C4-2B (cell line): Measurements from ENCODE around the gene LIX1.

Experiments
- H3K27ac ChIP-seq: fragments of 450-650 bp; 2 replicates; pipeline ENCODE4 v1.5.1; 2017
- ZFX ChIP-seq: fragments of 450-650 bp; IDR thresholded peaks from 2 replicates; pipeline ENCODE4 v1.6.1; 2017
- TF ChIP-seq, protein P1 (sequence below): fragments of 450-650 bp; conservative IDR thresholded peaks from 2 replicates; pipeline ENCODE4 v1.5.1; 2017; ENCODE audit warnings: mild to moderate bottlenecking

The LIX1 gene

DNA sequence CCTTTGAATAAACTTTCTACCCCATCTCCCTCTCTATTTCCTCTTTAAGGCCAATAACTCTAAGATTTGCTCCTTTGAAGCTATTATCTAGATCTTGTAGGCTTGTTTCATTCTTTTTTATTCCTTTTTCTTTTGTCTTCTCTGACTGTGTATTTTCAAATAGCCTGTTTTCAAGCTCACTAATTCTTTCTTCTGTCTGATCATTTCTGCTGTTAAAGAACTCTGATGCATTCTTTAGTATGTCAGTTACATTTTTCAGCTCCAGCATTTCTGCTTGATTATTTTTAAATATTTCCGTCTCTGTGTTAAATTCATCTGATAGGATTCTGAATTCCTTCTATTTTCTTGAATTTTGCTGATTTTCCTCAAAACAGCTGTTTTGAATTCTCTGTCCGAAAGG is 15.3 kb upstream of the LIX1 start:
- H3K27ac ChIP-seq = no peak overlapping the region
- TF ChIP-seq, protein P1, sequence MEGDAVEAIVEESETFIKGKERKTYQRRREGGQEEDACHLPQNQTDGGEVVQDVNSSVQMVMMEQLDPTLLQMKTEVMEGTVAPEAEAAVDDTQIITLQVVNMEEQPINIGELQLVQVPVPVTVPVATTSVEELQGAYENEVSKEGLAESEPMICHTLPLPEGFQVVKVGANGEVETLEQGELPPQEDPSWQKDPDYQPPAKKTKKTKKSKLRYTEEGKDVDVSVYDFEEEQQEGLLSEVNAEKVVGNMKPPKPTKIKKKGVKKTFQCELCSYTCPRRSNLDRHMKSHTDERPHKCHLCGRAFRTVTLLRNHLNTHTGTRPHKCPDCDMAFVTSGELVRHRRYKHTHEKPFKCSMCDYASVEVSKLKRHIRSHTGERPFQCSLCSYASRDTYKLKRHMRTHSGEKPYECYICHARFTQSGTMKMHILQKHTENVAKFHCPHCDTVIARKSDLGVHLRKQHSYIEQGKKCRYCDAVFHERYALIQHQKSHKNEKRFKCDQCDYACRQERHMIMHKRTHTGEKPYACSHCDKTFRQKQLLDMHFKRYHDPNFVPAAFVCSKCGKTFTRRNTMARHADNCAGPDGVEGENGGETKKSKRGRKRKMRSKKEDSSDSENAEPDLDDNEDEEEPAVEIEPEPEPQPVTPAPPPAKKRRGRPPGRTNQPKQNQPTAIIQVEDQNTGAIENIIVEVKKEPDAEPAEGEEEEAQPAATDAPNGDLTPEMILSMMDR = no peak
- TF ChIP-seq ZFX = no peak

DNA sequence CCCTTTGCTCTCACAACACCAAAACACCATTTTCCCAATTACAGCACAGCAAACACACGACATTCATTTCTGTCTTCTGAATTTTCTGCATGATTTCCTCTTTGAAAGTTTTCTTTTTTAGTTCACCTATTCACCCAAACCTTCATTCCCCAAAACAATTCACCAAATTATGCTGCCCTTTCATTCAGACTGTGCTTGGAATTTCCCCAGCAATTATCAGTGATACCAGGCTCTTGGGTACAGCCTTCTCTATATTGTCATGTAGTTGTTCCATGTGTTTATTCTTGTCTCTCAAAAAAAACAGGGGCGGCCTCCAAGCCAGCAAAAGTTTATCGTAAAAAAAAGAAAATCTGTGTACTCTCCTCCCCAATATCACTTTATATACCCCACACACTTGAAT is 9.0 kb upstream of the LIX1 start:
- TF ChIP-seq ZFX = no peak
- TF ChIP-seq, protein P1 = no peak
- no peak overlapping the region for H3K27ac ChIP-seq

DNA sequence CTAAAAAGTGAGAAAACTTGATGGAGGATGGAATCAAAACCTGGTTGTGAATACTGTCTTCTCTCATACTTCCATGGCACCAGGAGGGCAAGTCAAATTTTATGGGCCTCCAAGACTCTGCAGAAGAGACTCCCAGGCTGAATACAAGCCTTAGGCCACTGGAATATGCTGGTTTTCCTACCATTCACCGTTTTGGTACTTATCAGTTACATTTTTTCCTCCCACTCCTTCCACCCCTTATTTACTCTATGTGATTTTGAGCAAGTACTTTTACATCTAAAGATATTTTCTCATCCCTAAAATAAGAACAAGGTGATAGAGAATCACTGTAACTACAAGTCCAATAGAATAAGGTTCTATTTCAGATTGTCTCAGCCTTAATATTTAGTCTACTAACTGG is 8.0 kb upstream of the LIX1 start:
- no peak overlapping the region for H3K27ac ChIP-seq
- TF ChIP-seq ZFX = no peak
- TF ChIP-seq, protein P1 = no peak

DNA sequence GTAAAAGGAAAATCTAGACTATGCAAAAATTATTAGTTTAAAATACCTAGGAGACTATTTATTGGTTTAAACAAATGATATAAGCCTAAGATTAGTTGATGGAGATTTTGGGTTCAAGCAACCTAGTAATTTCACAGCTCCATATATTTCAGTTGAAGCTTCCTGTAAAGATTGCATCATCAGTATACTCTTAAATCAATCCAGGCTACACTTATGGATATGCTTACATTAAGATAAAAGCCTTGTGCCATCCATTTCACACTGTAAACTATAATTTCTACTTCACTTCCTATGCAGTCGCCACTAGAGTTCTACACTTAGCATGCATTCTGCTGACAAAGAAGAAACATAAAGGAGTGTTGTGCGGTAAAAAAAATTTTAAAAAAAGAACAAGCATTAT is 7.3 kb upstream of the LIX1 start:
- TF ChIP-seq ZFX = no peak
- TF ChIP-seq, protein P1 = no peak
- no peak overlapping the region for H3K27ac ChIP-seq

DNA sequence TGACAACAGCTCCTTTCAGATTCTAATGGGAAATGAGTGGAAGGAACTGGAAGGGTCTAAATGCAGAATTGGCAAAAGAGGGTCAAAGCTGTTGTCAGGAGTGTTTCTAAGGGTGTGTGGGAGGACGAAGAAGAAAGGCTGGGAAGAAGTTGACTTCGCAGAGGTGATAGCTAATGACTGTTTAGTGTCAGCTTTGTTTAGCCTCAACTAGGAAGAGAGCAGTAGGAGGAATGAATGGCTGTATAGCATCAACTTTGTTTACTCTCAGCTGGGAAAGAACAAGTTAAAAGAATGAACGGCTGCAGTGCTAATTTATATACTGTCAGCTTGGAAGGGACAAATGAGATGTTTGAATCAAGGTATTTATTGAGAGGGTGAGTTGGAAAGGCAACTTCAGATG is 5.9 kb upstream of the LIX1 start:
- no peak overlapping the region for H3K27ac ChIP-seq
- TF ChIP-seq ZFX = no peak
- TF ChIP-seq, protein P1 = no peak

DNA sequence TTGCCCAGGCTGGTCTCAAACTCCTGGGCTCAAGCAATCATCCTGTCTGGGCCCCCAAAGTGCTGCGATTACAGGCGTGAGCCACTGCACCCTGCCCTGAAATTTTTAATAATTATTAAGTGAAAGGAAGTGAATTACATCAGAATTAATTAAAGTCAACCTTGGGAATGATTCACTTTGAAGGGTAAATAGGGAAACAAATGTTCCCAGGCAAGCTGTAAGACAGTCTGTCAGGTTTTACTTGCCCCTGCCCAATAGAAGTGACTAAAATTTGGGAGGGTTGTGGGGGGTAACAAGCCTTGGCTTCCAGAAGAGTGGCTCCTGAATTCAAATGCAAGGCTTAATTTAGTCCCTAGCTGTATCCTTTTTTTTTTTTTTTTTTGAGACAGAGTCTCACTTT is 1.3 kb upstream of the LIX1 start:
- no peak overlapping the region for H3K27ac ChIP-seq
- no peak for TF ChIP-seq ZFX
- TF ChIP-seq, protein P1 = no peak

DNA sequence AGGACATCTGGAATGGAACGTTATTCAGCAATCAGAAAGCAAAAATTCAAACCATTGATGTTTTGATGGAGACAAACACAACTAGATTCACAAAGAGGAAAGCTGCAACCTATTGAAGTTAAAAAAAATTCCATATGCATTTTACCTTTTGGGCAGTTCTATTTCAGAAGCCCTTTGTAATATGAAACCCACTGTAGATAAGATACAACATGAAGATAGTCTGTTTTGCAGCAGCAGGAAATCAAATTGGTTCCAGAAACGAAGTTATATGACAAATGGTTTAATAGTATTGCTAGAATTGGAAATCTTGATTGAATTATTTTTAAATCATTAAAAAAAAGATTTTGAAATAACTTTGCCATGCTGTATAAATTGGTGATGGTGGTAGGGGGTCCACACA is 872 bp downstream of the LIX1 start:
- no peak overlapping the region for H3K27ac ChIP-seq

More for the DNA sequence above, 872 bp downstream of the LIX1 start:
- no peak for TF ChIP-seq ZFX
- TF ChIP-seq, protein P1 = no peak
